ENCODE data around the gene PMPCA. TPM values are rescaled to one million over a fixed set of nuclear protein-coding genes. Genes with fewer than 3 reads are reported as not detected.

Gene PMPCA
- total and polyA plus RNA-seq, 2 of the 13 experiments (the other 11 are each of a cell fraction or from before 2014, with no cell fraction given): 70.2 to 88.4 TPM

GRCh38 chr9:136373300-136374182 is 36.9 kb upstream of the PMPCA start, which contains the start of gene CARD9 (continued):
- TF ChIP-seq ZHX1 (CRISPR knock-in tag; IDR thresholded peaks at IDR 0.05; ENCODE audit: low read depth) (no peak), AFF4 (CRISPR knock-in tag; IDR thresholded peaks at IDR 0.05) (no peak), GRHL1 (CRISPR knock-in tag; conservative IDR thresholded peaks at IDR 0.05) (no peak), AHR (CRISPR knock-in tag; IDR thresholded peaks at IDR 0.05) (0 out of 2 replicates have a peak, but pooled peaks have one; percentile 41), KLF12 (CRISPR knock-in tag; IDR thresholded peaks at IDR 0.05; ENCODE audit: borderline replicate concordance) (no peak; the same call in 1 of the 2 replicates), SMAD9 (CRISPR knock-in tag; IDR thresholded peaks at IDR 0.05) (no peak), ZNF792 (CRISPR knock-in tag; IDR thresholded peaks at IDR 0.05) (no peak), XRCC5 (optimal IDR thresholded peaks at IDR 0.05; ENCODE audit: low read length) (no peak), PAXIP1 (CRISPR knock-in tag; conservative IDR thresholded peaks at IDR 0.05) (no peak), TEAD2 (CRISPR knock-in tag; IDR thresholded peaks at IDR 0.05) (no peak), THAP9 (CRISPR knock-in tag; IDR thresholded peaks at IDR 0.05; ENCODE audit: borderline replicate concordance) (no peak), SATB2 (CRISPR knock-in tag; IDR thresholded peaks at IDR 0.05) (no peak), ZNF543 (CRISPR knock-in tag; IDR thresholded peaks at IDR 0.05) (peak; percentile 55; the same call in 1 of the 2 replicates)

Measured in HepG2 (cell line).